ENCODE measurements around the gene RNF181. TPM values are rescaled to one million over a fixed set of nuclear protein-coding genes. Genes with fewer than 3 reads are reported as not detected.

RNF181 gene
- total and polyA plus RNA-seq, 3 donors from 2014 or later = 119 to 189 (median 137) TPM

DNA sequence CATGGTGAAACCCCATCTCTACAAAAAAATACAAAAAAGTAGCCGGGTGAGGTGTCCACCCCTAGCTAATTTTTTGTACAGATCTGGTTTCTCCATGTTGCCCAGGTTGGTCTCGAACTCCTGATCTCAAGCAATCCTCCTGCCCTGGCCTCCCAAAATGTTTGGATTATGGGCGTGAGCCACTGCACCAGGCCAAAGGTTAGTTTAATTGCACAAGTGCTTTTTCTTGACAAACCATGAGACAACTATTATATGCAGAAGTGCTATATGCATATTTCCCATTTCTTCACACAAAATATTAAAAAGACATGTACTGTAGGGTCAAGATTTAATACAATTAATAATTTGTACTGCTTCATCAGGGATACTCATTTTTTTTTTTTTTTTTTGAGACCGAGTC lies 29.3 kb upstream of the RNF181 start:
- WGBS, 2 donors = 84 to 87% methylated on average over 4 of the region's 4 CpGs
- Histone ChIP-seq H3K36me3 (ENCODE audit: low read depth, missing control alignments) (no peaks in the 10 kb centered on the region), H3K27ac (no peak overlapping the region), H3K9me3 (no peaks in the 10 kb centered on the region), H3K4me3 (no peak overlapping the region), H3K4me1 (peaks cover 4% of the 10 kb centered on the region), H3K27me3 (no peaks in the 10 kb centered on the region)
- no peak for TF ChIP-seq POLR2A (IDR thresholded peaks at IDR 0.05)
- no peak for TF ChIP-seq CTCF (IDR thresholded peaks at IDR 0.05)
- DNase-seq = no peak
- intact Hi-C loops (cut with DNase I; ENCODE audit: low total_unique reads) = no loop called here

GRCh38 chr2:85575739-85576138 lies 19.8 kb upstream of the RNF181 start:
- 77 to 79% methylated on average over 8 of the region's 8 CpGs for WGBS, 2 donors
- Histone ChIP-seq H3K27me3 (no peaks in the 10 kb centered on the region), H3K36me3 (ENCODE audit: low read depth, missing control alignments) (no peaks in the 10 kb centered on the region), H3K4me1 (peaks cover 26% of the 10 kb centered on the region), H3K27ac (no peak overlapping the region), H3K9me3 (no peaks in the 10 kb centered on the region), H3K4me3 (no peak overlapping the region)
- intact Hi-C loops (cut with DNase I; ENCODE audit: low total_unique reads) = no loop called here
- no peak for DNase-seq
- TF ChIP-seq POLR2A (IDR thresholded peaks at IDR 0.05) = no peak
- TF ChIP-seq CTCF (IDR thresholded peaks at IDR 0.05) = no peak

GRCh38 chr2:85577063-85577385 lies 18.5 kb upstream of the RNF181 start:
- no peak overlapping the region for H3K4me3 ChIP-seq
- peaks cover 26% of the 10 kb centered on the region for H3K4me1 ChIP-seq
- H3K27ac ChIP-seq = peak overlapping the region in 1 of 2 donors; percentile 59
- no peaks in the 10 kb centered on the region for H3K9me3 ChIP-seq
- TF ChIP-seq POLR2A (IDR thresholded peaks at IDR 0.05) (no peak), CTCF (IDR thresholded peaks at IDR 0.05) (no peak)
- intact Hi-C loops (cut with DNase I; ENCODE audit: low total_unique reads) = no loop called here
- DNase-seq = no peak
- 79 to 80% methylated on average over 3 of the region's 3 CpGs for WGBS, 2 donors
- H3K27me3 ChIP-seq = no peaks in the 10 kb centered on the region
- no peaks in the 10 kb centered on the region for H3K36me3 ChIP-seq (ENCODE audit: low read depth, missing control alignments)

DNA sequence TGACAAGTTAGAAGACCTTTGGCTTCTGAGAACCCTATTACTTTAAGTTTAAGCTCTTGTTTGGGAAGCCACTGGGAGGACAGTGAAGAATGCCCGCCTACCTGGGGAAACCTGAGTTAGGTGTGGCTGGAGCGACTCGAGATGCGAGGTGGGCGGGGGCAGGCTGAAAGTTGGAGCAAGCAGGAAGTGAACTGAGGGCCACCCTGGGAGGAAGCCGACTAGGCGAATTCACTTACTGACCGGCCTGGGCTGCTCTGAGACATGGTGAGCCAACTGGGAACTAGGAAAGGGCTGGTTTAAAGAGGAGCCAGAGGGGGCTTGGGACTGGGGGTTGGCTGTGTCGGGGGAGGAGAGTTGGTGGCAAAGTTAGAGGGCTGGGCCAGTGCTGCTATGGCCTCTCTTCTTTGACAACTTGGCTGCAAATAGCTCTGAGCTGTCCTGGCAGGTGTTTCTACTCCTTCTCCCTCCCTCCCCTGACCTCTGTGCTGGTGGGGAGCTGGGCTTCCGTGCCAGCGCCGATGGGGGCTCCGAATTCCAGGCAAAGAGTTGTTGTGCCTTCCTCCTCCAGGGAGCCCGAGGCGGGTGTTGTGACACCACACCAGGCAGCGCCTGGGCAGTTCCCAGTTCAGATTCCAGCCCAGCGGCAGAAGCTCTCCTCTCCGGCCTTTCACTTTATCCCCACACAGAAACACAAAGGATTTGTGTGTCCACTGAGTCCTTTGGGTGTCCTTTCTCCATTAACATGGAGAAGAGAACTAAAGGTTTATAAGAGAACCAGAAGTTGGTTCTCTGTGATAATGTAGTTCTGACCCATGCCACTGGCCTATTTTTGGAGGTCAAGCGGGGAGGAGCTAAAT lies 17.9 kb upstream of the RNF181 start, which contains the start of gene VAMP8:
VAMP8 (plus strand) TSS at position 201 of the 857 bp plus-strand sequence; CDS start at position 262, 61 bp downstream.
- Histone ChIP-seq H3K4me3 (no peak within 1 kb of the TSS), H3K36me3 (ENCODE audit: low read depth, missing control alignments) (no peaks in the 10 kb centered on the region), H3K27ac (peak within 1 kb of the TSS; percentile 19 to 59), H3K9me3 (no peaks in the 10 kb centered on the region), H3K4me1 (peaks cover 26% of the 10 kb centered on the region), H3K27me3 (no peaks in the 10 kb centered on the region)
- WGBS, 2 donors = 57 to 67% methylated on average over 19 of the region's 19 CpGs
- TF ChIP-seq CTCF (IDR thresholded peaks at IDR 0.05) (no peak), POLR2A (IDR thresholded peaks at IDR 0.05) (no peak)
- intact Hi-C loops (cut with DNase I; ENCODE audit: low total_unique reads) = no loop called here
- DNase-seq = no peak

All from testis (tissue), 3 donors.